ENCODE results near the gene SCRG1. TPM values are rescaled to one million over a fixed set of nuclear protein-coding genes. Genes with fewer than 3 reads are reported as not detected.

Gene SCRG1
- total and polyA plus RNA-seq, 2 donors, result 2.4 to 12.6 TPM

DNA sequence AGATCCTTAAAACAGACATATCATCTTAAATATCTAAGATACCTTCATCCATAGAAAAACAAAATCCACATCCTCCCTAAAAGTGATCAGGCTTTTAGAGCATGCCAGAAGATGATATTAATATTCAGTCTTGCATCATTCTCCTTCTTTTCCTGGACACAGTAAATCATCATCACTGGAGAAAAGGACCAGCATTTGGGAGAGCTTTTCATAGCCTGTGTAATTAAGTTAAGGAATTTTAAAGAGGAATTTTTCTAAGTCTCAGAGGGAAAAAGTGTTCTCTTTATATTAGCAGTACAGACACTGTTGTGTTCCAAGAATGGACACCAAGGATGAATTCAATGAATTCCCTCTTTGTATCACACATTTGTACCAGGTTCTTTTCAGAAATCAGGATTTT lies 696 bp downstream of the SCRG1 start:
- Histone ChIP-seq H3K4me1 (ENCODE audit: insufficient read depth) (no peaks in the 10 kb centered on the region), H3K36me3 (ENCODE audit: insufficient read depth) (no peaks in the 10 kb centered on the region), H3K27ac (ENCODE audit: low read depth) (no peak overlapping the region), H3K4me3 (ENCODE audit: low read depth, low read length) (no peak overlapping the region)
- no peak for DNase-seq (ENCODE audit: extremely low spot score)

DNA sequence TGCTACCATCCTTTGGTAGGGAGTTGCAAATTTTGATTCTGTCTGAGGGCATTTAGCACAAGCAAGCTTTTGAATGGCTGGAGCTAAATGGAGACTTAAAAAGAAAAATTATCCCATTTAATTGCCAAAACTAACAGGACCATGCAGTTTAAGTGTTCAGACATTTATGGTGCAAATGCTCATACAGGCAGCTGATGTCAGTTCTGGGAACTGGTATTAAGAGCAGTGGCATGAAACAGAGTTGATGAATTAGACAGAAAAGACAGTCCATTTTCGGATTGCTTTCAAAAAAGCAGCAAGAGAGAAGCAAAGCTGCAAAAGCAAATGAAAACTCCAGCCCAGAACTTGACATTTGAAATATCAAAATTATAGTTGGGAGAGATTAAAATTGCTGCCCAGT lies 1.3 kb downstream of the SCRG1 start:
- DNase-seq (ENCODE audit: extremely low spot score), result no peak
- 69% methylated on average over 1 of the region's 1 CpG for whole genome bisulfite sequencing
- H3K27ac ChIP-seq (ENCODE audit: low read depth), result no peak overlapping the region
- no peak overlapping the region for H3K4me3 ChIP-seq (ENCODE audit: low read depth, low read length)
- no peaks in the 10 kb centered on the region for H3K36me3 ChIP-seq (ENCODE audit: insufficient read depth)
- no peaks in the 10 kb centered on the region for H3K4me1 ChIP-seq (ENCODE audit: insufficient read depth)

DNA sequence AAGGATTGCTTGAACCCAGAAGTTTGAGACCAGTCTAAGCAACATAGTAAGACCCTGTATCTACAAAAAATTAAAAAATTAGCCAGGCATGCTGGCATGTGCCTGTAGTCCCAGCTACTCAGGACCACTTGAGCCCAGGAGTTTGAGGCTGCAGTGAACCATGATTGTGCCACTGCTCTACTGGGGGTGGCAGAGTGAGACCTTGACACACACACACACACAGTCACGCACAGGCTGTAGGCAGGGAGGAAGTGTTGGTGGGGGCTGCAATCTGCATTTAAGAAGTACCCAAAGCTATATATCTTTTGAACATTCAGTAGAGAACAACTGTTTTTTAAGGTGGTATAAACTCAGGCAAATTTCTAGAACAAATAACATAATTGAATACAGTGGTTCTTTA lies 7.2 kb downstream of the SCRG1 start:
- no peak for DNase-seq (ENCODE audit: extremely low spot score)
- H3K4me1 ChIP-seq (ENCODE audit: insufficient read depth), result no peaks in the 10 kb centered on the region
- no peak overlapping the region for H3K4me3 ChIP-seq (ENCODE audit: low read depth, low read length)
- H3K36me3 ChIP-seq (ENCODE audit: insufficient read depth), result no peaks in the 10 kb centered on the region
- WGBS, result 89% methylated on average over 1 of the region's 1 CpG
- no peak overlapping the region for H3K27ac ChIP-seq (ENCODE audit: low read depth)

DNA sequence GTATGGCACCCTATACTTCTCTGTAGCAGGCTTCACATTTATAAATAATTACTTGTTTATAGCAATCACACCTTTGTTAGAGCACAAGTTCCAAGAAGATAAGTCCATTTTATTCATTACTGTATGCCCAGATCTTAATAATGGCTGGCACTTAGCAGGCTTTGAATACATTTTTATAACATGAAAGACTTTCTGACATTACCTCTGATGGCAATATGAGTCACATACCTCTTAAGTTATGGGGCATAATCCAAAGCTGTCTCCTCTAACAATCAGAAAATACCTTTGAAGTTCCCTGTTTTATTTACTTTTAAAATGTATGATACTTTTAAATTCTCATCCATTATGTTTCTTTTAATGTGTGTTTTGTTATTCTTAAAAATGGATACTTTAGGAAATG lies 12.2 kb downstream of the SCRG1 start:
- no peaks in the 10 kb centered on the region for H3K4me1 ChIP-seq (ENCODE audit: insufficient read depth)
- DNase-seq (ENCODE audit: extremely low spot score), result no peak
- no peak overlapping the region for H3K4me3 ChIP-seq (ENCODE audit: low read depth, low read length)
- H3K36me3 ChIP-seq (ENCODE audit: insufficient read depth), result no peaks in the 10 kb centered on the region
- H3K27ac ChIP-seq (ENCODE audit: low read depth), result no peak overlapping the region

DNA sequence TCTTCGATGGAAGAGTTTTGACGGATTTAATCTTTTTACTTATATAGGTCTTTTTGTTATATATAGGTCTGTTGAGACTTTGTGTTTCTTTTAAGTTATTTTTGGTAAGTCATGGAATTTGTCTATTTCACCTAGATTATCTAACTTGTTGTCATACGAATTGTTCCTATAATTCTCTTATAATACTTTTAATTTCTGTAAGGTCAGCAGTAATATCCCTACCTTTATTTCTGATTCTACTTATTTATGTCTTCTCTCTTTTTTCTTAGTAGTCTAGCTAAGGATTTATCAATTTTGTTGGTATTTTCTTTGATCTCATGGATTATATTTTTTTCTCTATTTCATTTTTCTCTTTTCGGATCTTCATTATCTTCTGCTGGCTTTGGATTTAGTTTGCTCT lies 16.6 kb downstream of the SCRG1 start:
- no peak for DNase-seq (ENCODE audit: extremely low spot score)
- Histone ChIP-seq H3K27ac (ENCODE audit: low read depth) (no peak overlapping the region), H3K36me3 (ENCODE audit: insufficient read depth) (no peaks in the 10 kb centered on the region), H3K4me1 (ENCODE audit: insufficient read depth) (no peaks in the 10 kb centered on the region), H3K4me3 (ENCODE audit: low read depth, low read length) (no peak overlapping the region)
- 95% methylated on average over 4 of the region's 4 CpGs for whole genome bisulfite sequencing

DNA sequence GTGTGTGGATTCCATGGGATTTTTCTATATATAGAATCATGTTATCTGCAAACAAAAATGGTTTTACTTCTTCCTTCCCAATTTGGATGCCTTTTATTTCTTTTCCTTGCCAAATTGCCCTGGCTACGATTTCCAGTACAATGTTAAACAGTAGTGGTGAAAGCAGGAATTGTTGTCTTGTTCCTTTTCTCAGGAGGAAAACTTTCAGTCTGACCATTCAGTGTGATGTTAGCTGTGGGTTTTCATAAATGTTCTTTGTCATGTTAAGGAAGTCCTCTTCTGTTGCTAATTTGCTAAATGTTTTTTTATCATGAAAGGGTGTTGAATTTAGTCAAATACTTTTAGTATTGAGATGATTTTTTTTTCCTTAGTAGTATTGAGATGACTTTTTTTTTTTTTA lies 17.3 kb downstream of the SCRG1 start:
- no peak overlapping the region for H3K4me3 ChIP-seq (ENCODE audit: low read depth, low read length)
- no peak overlapping the region for H3K27ac ChIP-seq (ENCODE audit: low read depth)
- no peaks in the 10 kb centered on the region for H3K4me1 ChIP-seq (ENCODE audit: insufficient read depth)
- 34% methylated on average over 1 of the region's 1 CpG for WGBS
- no peak for DNase-seq (ENCODE audit: extremely low spot score)
- H3K36me3 ChIP-seq (ENCODE audit: insufficient read depth), result no peaks in the 10 kb centered on the region

DNA sequence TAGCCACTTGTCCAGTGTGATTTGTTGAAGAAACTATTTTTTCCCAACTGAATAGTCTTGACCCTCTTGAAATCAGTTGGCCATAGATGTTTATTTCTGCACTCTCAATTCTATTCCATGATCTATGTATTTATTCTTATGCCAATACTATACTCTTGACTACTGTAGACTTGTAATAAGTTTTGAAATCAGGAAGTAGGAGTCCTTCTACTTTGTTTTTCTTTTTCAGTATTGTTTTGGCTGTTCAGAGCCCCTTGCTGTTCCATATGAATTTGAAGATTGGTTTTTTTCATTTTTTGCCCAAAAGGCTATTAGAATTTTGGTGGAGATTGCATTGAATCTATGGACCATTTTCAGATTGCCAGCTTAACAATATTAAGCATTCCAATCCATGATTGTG lies 17.9 kb downstream of the SCRG1 start:
- no peak for DNase-seq (ENCODE audit: extremely low spot score)
- H3K4me1 ChIP-seq (ENCODE audit: insufficient read depth), result no peaks in the 10 kb centered on the region
- H3K27ac ChIP-seq (ENCODE audit: low read depth), result no peak overlapping the region
- H3K36me3 ChIP-seq (ENCODE audit: insufficient read depth), result no peaks in the 10 kb centered on the region
- H3K4me3 ChIP-seq (ENCODE audit: low read depth, low read length), result no peak overlapping the region

DNA sequence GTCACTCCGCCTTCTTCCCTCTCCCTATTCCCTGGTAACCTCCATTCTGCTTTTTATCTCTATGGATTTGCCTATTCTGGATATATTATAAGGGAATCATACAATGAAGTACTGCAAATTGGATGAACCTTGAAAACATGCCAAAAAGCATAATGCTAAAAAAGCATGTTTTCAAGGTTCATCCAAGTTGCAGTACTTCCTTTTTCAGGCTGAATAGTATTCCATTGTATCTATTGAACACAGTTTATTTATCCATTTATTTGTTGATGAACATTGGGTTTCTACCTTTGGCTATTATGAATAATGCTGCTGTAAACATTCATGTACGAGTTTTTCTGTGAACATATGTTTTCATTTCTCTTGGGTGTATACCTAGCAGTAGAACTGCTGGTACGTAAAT lies 19.0 kb downstream of the SCRG1 start:
- Histone ChIP-seq H3K36me3 (ENCODE audit: insufficient read depth) (no peaks in the 10 kb centered on the region), H3K4me3 (ENCODE audit: low read depth, low read length) (no peak overlapping the region), H3K4me1 (ENCODE audit: insufficient read depth) (no peaks in the 10 kb centered on the region), H3K27ac (ENCODE audit: low read depth) (no peak overlapping the region)
- no peak for DNase-seq (ENCODE audit: extremely low spot score)
- 95% methylated on average over 3 of the region's 3 CpGs for WGBS

DNA sequence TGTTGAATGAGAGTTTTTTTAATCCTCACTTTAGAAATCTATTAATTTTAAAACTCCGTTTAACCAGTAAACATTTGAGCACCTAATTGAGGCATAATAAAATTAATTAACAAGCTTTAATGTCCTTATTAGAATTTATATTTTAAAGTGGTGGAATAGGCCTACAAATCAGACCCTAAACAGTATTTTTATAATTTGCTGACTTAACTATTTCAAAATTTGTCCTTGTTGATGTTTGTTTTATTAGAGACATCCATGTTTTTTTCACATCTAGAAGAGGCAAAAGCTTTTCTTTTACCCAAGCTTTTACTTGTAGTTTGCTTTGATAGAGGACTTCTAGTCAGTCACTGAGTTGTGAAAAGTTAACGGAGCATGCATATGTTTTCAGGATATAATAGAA lies 24.3 kb downstream of the SCRG1 start:
- H3K4me3 ChIP-seq (ENCODE audit: low read depth, low read length), result no peak overlapping the region
- 92% methylated on average over 2 of the region's 2 CpGs for WGBS
- H3K4me1 ChIP-seq (ENCODE audit: insufficient read depth), result no peaks in the 10 kb centered on the region
- DNase-seq (ENCODE audit: extremely low spot score), result no peak
- no peak overlapping the region for H3K27ac ChIP-seq (ENCODE audit: low read depth)
- H3K36me3 ChIP-seq (ENCODE audit: insufficient read depth), result no peaks in the 10 kb centered on the region

DNA sequence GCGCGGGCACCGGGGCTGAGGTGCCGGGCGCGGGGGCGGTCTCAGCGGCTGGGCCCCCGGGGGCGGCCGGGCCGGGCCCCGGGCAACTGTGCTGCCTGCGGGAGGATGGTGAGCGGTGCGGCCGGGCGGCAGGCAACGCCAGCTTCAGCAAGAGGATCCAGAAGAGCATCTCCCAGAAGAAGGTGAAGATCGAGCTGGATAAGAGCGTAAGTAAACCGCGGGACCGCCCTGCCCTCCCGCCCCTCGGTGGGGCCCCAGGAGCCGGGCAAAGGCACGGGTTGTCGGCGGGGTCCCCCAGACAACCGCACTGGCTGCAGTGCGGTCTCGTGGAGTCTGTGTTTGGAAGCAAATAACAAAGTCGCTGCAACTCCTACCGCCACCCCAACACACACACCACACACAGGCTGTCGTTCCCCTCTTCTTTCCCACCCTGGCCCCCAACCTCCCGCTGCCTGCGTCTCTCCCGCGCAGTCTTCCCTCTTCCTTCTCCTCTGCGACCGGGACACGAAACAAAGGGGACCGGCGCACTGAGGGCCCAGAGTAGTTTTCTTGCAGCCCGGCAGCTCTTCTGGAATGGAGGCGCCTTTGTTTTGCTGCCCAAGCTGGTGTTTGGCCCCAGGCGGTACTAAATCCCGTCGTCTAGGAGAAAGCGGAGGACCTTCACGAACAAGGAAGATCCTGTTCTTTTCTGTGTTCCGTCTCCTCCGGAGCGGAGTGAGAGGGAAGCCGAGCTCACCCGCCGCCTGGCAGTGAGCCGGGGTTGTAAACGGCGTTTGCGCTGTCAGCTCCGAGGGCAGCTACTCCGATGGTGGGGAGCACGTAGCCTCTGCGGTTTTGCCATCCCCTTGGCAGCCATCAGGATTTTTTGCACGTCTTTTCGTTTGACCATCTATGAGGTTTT lies 27.4 kb downstream of the SCRG1 start:
- Histone ChIP-seq H3K4me1 (ENCODE audit: insufficient read depth) (no peaks in the 10 kb centered on the region), H3K36me3 (ENCODE audit: insufficient read depth) (no peaks in the 10 kb centered on the region), H3K27ac (ENCODE audit: low read depth) (peak overlapping the region; percentile 87), H3K4me3 (ENCODE audit: low read depth, low read length) (peak overlapping the region; percentile 90)
- DNase-seq (ENCODE audit: extremely low spot score), result peak; percentile 47
- WGBS, result under 1% methylated on average over 68 of the region's 68 CpGs

DNA sequence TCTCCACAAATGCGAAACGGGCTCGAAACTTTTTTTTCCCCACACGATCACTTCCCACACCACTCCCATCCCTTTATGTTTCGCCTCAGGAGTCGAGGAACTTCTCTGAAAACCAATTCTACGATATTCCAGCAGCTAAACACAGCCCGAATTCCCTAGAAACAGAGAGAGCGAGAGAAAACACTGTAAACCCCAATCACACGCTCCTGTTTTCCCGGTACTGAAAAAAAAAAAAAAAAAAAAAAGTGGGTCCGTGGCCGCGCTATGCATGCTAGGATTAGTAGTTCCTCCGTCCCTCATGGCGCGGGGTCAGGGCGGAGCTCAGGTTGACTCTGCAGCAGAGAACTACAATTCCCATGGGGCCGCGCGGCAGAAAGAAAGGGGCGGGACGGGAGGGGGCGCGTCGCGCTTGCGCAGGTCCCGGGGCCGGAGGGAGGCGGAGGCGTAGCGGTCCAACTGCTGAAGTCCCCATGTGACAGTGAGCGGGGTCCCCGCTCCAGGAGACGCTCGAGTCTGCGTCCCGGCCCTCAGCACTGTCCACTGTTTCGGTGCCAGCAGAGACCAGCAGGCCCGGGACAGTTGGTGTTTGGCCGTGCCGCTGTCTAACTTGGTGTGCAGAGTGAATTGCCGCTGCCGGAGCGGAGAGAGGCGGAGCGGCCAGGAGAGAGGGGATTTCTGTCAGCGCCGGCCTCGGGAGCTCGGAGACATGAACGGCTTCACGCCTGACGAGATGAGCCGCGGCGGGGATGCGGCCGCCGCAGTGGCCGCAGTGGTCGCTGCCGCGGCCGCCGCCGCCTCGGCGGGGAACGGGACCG lies 28.2 kb downstream of the SCRG1 start, which contains the start of gene SAP30:
SAP30 (plus strand) TSS at position 478 of the 815 bp plus-strand sequence; CDS start at position 707, 229 bp downstream.
- Histone ChIP-seq H3K4me3 (ENCODE audit: low read depth, low read length) (peak within 1 kb of the TSS; percentile 90), H3K27ac (ENCODE audit: low read depth) (peak within 1 kb of the TSS; percentile 87), H3K4me1 (ENCODE audit: insufficient read depth) (no peaks in the 10 kb centered on the region), H3K36me3 (ENCODE audit: insufficient read depth) (no peaks in the 10 kb centered on the region)
- under 1% methylated on average over 72 of the region's 72 CpGs for WGBS
- DNase-seq (ENCODE audit: extremely low spot score), result peak; percentile 98

DNA sequence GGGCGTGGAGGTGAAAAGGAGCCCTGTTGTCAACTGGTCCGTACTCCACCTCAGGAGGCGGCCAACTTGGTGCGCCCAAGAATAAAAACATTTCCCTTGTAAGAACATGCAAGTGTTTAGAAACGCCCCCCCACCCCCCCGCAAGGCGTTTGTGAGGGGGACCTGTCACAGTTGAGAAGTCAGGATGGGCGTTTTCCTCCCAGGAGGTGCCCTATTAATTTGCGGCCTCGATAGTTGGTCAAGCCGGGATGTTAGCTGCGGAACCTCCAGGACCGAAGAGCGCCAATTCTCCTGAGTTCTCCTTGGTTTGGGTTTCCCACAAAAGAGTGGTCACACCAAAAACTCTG lies 28.8 kb downstream of the SCRG1 start:
- H3K4me3 ChIP-seq (ENCODE audit: low read depth, low read length), result peak overlapping the region; percentile 62
- H3K36me3 ChIP-seq (ENCODE audit: insufficient read depth), result no peaks in the 10 kb centered on the region
- DNase-seq (ENCODE audit: extremely low spot score), result no peak
- peak overlapping the region; percentile 79 for H3K27ac ChIP-seq (ENCODE audit: low read depth)
- WGBS, result under 1% methylated on average over 14 of the region's 14 CpGs
- H3K4me1 ChIP-seq (ENCODE audit: insufficient read depth), result no peaks in the 10 kb centered on the region

DNA sequence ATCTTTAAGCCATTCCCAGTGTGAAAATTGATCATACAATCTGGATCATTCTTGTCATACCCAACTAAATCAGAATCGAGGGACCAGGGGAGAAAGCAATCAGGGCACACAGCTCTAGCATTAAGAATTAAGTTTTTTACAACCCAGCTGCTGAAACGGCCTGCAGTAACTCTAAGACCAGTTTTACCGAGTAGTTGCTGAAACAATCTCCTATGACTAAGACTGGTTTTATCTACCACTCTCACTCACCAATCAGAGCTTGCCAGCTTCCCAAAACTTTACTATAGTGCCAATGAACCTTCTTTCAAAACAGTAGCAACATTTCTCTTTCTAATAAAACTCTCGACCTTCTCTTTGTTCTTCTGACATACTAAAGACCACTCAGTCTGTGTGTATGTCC lies 31.0 kb downstream of the SCRG1 start:
- H3K4me1 ChIP-seq (ENCODE audit: insufficient read depth), result no peaks in the 10 kb centered on the region
- no peak overlapping the region for H3K27ac ChIP-seq (ENCODE audit: low read depth)
- H3K4me3 ChIP-seq (ENCODE audit: low read depth, low read length), result no peak overlapping the region
- WGBS, result 44% methylated on average over 4 of the region's 4 CpGs
- H3K36me3 ChIP-seq (ENCODE audit: insufficient read depth), result no peaks in the 10 kb centered on the region
- DNase-seq (ENCODE audit: extremely low spot score), result no peak

DNA sequence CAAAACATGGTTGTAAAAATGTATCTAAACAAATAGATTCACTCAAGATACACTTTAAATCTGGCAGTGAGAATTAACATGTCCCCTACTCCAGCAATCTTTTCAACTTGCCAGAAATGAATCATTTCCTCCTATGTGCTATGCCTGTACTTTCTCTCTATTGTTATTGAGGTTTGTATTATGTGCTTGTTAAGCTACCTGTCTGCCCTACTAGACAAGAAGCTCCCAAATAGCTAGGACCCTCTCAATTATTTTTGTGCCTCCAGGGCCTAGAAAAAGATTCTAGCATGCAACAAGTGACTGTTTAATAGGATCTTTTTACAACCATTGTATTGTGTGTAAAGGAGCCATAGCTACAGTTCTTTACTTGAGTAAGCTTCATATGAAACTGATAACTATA lies 31.6 kb downstream of the SCRG1 start:
- Histone ChIP-seq H3K4me3 (ENCODE audit: low read depth, low read length) (no peak overlapping the region), H3K4me1 (ENCODE audit: insufficient read depth) (no peaks in the 10 kb centered on the region), H3K27ac (ENCODE audit: low read depth) (no peak overlapping the region), H3K36me3 (ENCODE audit: insufficient read depth) (no peaks in the 10 kb centered on the region)
- DNase-seq (ENCODE audit: extremely low spot score), result no peak

Measured in urinary bladder (tissue), 4 donors.